ENCODE data around the gene JAG2.

The JAG2 gene

DNA sequence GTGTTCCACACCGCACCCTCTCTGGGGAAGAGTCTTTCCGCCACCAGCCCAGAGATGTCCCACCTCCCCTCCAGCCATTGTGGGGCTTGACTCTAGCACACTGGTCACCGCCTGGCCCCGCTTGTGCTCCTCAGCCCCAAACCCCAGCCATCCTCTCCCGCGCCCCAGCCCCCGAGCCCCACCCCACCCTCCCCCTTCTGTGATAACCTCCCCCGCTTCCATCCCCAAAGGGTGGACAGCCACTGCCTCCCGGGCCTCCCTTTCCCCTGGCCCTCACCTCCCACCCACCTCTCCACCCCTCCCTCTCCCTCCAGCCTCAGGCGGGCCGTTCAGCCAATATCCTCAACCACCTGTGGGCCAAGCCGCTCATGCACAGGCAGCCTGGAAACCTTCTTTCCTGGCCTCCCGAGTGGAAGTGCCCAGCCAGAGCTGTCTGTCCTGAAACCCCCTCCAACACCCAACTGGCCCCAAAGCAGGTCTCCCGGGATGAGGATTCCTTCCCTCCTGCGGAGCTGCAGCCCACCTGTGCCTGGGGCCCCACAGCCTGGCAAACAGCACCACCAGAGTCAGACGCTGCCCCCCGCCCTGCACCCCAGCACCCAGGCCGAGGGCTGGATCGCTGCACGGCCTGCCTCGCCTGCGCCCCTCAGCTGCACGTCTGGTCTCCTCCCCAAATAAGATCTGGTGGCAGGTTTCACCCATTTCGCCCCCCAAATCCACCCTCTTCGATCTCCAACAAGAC lies 39.6 kb upstream of the JAG2 start:
- H3K36me3 Mint-ChIP-seq (ENCODE audit: low read depth): peaks cover 47% of the 10 kb centered on the region
- H3K27ac Mint-ChIP-seq: no peak overlapping the region
- H3K27me3 Mint-ChIP-seq: peaks cover 34% of the 10 kb centered on the region
- H3K4me1 Mint-ChIP-seq (ENCODE audit: low read depth): peaks cover 13% of the 10 kb centered on the region
- H3K4me3 Mint-ChIP-seq: no peak overlapping the region
- no peaks in the 10 kb centered on the region for H3K9me3 Mint-ChIP-seq
- intact Hi-C loops (cut with micrococcal nuclease): no loop called here

DNA sequence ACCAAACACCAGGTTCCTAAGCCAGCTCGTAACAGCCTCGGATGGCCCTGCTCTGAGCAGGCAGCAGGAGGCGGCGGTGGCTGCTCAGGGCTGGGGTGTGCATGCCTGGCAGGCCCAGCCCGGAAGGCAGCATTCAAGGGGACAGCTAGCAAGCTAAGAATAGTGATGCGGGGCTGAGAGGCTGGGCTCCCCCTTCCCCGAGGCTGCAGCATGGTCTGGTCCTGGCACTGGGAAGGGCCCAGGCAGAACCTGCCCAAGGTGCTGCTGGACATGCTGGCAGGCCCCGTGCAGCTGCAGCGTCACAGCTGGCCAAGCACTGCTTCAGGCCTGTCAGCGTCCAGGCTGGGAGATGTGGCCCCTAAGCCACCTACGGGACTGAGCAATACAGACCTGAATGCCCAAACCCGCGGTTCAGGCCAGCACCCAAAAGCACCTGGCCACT lies 38.9 kb upstream of the JAG2 start:
- Mint-ChIP-seq H3K27ac (no peak overlapping the region), H3K9me3 (no peaks in the 10 kb centered on the region), H3K4me3 (no peak overlapping the region), H3K36me3 (ENCODE audit: low read depth) (peaks cover 40% of the 10 kb centered on the region), H3K4me1 (ENCODE audit: low read depth) (peaks cover 20% of the 10 kb centered on the region), H3K27me3 (peaks cover 37% of the 10 kb centered on the region)
- intact Hi-C loops (cut with micrococcal nuclease): no loop called here

DNA sequence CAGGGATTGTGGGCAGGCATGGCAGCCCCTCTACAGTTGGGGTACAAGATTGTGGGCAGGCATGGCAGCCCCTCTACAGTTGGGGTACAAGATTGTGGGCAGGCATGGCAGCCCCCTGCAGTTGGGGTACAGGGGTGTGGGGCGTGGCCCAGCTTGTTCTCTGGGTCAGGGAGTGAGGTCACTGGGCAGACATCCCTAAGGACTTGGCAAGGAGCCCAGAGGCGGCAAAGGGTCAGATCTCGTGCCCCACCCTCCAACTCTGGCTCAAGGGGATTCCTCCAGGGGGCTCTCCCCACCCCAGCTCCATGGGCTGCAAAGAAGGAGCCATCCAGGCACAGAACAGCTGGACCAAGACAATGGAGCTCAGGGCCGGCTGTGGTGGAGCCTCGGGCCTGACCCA lies 38.3 kb upstream of the JAG2 start:
- H3K36me3 Mint-ChIP-seq (ENCODE audit: low read depth): peaks cover 34% of the 10 kb centered on the region
- intact Hi-C loops (cut with micrococcal nuclease): no loop called here
- no peaks in the 10 kb centered on the region for H3K9me3 Mint-ChIP-seq
- H3K27ac Mint-ChIP-seq: no peak overlapping the region
- peaks cover 26% of the 10 kb centered on the region for H3K4me1 Mint-ChIP-seq (ENCODE audit: low read depth)
- peaks cover 41% of the 10 kb centered on the region for H3K27me3 Mint-ChIP-seq
- no peak overlapping the region for H3K4me3 Mint-ChIP-seq

DNA sequence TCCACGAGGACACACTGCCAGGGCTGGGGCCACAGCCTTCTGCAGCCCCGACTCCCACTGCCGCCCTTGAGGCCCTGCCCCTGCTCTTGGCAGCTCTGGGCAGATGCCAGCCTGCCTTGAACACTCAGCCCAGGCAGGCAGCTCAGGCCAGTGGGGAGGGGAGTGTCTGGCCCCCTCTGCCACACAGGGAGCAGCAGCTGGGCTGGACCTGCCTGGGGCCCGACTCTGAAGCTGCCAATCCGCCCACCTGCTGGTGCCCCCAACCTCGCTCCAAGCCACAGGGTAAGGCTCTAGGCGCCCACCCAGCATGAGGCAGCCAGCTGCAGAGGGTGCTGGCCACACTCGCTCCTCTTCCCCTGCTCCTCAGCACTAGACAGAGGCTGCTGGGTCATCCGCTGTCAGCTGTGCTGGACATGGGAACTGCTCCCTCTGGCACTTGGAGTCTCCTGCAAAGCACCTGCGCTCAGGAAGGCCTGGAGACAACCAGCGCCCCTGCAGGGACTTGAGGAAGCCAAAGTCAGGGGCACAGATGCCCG lies 37.2 kb upstream of the JAG2 start:
- Mint-ChIP-seq H3K4me3 (no peak overlapping the region), H3K36me3 (ENCODE audit: low read depth) (peaks cover 23% of the 10 kb centered on the region), H3K4me1 (ENCODE audit: low read depth) (peaks cover 35% of the 10 kb centered on the region), H3K27me3 (peaks cover 50% of the 10 kb centered on the region), H3K27ac (no peak overlapping the region), H3K9me3 (no peaks in the 10 kb centered on the region)
- intact Hi-C loops (cut with micrococcal nuclease): no loop called here

DNA sequence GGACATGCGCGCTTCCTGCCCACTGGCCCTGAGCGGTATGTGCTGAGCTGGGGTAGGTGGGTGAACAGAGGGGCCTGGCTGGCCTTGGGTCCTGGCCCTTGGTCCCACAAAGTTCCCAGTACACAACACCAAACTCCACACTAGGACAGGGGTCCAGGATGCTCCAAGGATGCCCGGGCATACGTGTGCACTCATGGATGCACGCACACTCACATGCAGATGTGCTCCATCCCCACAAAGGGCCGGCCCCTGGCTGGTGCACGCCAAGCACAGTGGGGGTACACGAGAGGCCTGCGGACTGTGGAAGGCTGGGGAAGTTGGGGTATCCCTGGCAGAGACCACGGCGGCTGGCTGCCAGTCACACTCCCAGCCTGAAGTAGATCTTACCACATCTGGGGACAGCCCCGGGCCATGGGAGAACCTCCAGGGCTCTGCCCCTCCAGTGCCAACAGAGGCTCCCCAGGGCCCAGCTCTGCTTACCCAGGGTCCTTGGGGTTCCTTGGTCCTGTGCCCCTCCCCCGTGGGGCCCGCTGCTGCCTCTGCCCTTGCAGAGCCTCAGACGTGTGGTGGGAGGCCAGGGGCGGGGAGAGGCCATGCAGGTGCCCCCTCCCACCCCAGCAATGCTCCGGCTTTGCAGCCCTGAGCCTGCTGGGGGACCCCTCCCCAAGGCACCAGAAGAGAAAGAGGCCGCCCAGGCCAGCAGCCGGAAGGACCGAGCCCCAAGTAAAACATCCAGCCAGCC lies 36.5 kb upstream of the JAG2 start:
- Mint-ChIP-seq H3K9me3 (no peaks in the 10 kb centered on the region), H3K4me1 (ENCODE audit: low read depth) (peaks cover 42% of the 10 kb centered on the region), H3K4me3 (no peak overlapping the region), H3K36me3 (ENCODE audit: low read depth) (peaks cover 16% of the 10 kb centered on the region), H3K27ac (no peak overlapping the region), H3K27me3 (peaks cover 56% of the 10 kb centered on the region)
- intact Hi-C loops (cut with micrococcal nuclease): no loop called here

DNA sequence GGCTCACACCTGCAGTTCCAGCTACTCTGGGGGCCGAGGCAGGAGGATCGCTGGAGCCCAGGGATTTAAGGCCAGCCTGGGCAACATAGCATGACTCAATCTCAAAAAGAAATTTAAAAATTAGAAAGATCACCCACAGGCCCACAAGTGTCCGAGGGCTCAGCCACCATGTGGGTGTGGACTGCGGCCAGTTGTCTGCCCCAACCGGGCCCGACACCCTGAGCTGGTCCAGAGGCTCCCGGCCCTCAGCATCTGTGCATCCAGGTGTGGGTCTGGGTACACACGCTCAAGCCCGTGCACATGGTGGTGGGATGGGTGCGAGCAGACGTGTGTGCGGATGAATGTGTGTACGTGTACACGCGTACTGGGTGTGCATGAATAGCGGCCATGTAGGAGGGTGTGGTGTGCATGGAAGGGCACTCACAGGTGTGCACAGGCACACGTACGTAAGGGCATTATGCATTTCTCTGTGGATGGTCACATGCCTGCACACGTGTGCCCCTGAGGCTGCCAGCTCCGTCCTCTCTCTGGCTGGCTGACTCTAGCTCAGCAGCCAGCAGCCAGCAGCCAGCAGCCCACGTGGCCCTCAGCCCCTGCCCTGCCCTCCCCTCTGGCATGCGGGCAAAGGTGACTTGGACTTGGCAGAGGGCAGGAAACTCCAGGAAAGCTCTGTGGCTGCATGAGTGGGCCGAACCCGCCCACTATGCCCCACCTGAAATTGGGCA lies 35.8 kb upstream of the JAG2 start:
- Mint-ChIP-seq H3K27ac (no peak overlapping the region), H3K36me3 (ENCODE audit: low read depth) (peaks cover 9% of the 10 kb centered on the region)

DNA sequence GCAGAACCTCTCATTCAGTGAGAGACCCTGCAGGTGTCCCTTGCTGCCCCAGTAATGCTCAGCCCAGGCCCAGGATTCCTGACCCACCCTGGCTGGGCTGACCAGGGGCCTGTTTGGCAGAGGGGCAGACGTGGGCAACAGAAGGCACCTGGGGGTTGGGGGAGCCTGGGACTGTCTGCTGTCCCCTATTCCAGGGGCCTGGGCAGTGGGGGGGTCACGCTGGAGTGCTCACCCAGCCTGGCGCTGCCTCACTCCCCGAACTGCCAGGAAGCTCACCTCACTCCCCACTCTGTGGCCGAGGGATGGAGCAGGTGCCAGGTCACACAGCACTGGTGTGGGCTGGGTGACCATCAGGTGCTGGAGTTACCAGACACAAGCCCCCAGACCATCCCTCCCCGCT lies 35.1 kb upstream of the JAG2 start:
- Mint-ChIP-seq H3K4me3 (no peak overlapping the region), H3K4me1 (ENCODE audit: low read depth) (peaks cover 53% of the 10 kb centered on the region), H3K27me3 (peaks cover 70% of the 10 kb centered on the region), H3K27ac (no peak overlapping the region), H3K9me3 (no peaks in the 10 kb centered on the region), H3K36me3 (ENCODE audit: low read depth) (peaks cover 2% of the 10 kb centered on the region)
- intact Hi-C loops (cut with micrococcal nuclease): loop anchor here (1.0 kb wide), 1 partner anchor 149 kb away; no protein-coding TSS in a partner anchor

More for the DNA sequence above, 35.8 kb upstream of the JAG2 start:
- no peaks in the 10 kb centered on the region for H3K9me3 Mint-ChIP-seq
- H3K27me3 Mint-ChIP-seq: peaks cover 64% of the 10 kb centered on the region
- H3K4me3 Mint-ChIP-seq: no peak overlapping the region
- intact Hi-C loops (cut with micrococcal nuclease): no loop called here
- peaks cover 46% of the 10 kb centered on the region for H3K4me1 Mint-ChIP-seq (ENCODE audit: low read depth)

DNA sequence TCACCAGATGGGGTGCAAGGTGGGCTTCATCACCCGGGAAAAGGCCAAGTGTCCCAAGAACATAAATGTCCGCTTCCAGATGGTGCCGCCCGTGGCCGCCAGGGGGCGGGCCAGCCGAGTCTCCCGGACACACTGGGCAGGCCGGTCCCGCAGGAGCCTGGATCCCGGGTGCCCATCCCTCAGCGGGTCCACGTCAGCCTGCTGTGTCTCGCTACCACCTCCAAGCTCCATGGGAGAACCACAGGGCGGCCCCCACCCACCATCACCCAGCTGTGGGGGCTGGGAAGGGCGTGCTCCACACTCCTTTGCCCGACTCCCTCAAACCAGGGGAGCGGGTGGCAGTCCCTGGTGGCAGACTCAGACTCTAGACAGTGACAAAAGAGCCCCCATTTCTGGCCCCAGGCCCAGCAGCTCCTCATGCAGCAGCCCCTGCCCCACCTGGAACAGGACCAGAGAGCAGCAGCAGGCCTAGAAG lies 34.5 kb upstream of the JAG2 start:
- H3K36me3 Mint-ChIP-seq (ENCODE audit: low read depth): no peaks in the 10 kb centered on the region
- no peaks in the 10 kb centered on the region for H3K9me3 Mint-ChIP-seq
- intact Hi-C loops (cut with micrococcal nuclease): loop anchor here (1.0 kb wide), 1 partner anchor 149 kb away; no protein-coding TSS in a partner anchor
- H3K4me1 Mint-ChIP-seq (ENCODE audit: low read depth): peaks cover 57% of the 10 kb centered on the region
- H3K4me3 Mint-ChIP-seq: no peak overlapping the region
- peaks cover 76% of the 10 kb centered on the region for H3K27me3 Mint-ChIP-seq
- no peak overlapping the region for H3K27ac Mint-ChIP-seq

DNA sequence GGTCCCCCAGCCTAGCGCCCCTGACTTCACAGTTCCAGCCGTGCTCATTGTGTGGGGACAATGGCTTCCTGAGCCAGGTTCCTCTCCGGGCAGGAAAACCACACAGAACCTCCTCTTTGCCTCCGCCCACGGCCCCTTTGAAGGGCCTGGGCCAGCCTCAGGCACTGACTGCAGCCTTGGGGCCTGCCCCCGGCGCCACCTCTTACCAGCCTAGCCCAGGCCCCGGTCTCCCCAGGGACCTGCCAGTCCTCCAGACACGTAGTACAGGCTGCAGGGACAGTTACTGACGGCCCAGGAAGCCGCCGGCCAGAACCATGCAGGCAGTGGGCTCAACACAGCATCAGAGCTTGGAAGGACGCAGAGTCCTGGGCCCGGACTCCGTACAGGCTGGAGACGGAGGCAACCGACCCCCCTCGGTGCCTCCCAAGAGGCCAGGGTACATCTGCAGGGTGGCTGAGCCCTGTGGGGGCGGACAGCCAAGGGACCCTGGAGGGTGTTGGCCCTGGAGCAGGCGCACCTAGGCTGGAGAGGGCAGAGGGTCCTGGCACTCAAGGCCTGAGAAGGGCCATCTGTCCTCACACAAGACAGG lies 33.4 kb upstream of the JAG2 start:
- peaks cover 86% of the 10 kb centered on the region for H3K27me3 Mint-ChIP-seq
- no peaks in the 10 kb centered on the region for H3K36me3 Mint-ChIP-seq (ENCODE audit: low read depth)
- peak overlapping the region; percentile 37 for H3K4me3 Mint-ChIP-seq
- intact Hi-C loops (cut with micrococcal nuclease): no loop called here
- peaks cover 64% of the 10 kb centered on the region for H3K4me1 Mint-ChIP-seq (ENCODE audit: low read depth)
- no peaks in the 10 kb centered on the region for H3K9me3 Mint-ChIP-seq
- peak overlapping the region; percentile 81 for H3K27ac Mint-ChIP-seq

DNA sequence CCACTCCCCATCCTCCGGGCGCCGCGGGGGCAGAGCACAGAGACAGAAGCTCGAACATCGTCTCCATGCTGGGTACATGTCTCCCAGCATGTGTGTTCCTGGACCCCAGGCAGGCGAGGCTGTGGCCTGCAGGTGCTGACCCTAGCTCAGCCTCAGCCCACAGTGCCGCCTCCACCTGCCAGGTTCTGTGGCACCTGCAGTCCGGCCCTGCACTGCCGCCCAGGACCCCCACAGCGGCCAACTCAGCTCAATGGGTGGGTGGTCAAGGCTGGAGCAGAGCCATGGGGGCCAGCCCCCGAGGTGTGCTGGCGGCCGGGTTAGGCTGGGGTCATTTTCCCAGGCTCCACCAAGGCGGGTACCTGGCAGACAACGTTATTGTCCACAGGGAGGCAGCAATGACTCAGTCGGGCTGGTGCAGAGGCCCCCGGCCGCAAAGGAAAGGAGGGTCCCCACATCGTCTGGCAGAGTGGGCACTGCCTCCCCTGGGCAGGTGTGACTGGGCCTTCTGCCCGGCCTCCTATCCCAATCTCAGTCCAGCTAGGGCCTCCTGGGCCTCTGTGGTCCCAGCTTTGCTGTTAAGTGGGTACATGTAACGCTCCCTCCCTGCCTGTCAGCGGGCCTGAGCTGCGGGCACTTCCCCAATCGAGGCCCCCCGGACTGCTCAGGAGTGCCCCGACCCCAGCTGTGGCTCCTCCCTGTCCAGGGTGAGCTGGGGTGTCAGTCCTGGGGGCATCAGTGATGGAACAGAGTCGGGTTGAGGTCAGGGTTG lies 32.8 kb upstream of the JAG2 start:
- peak overlapping the region; percentile 81 for H3K27ac Mint-ChIP-seq
- peaks cover 86% of the 10 kb centered on the region for H3K27me3 Mint-ChIP-seq
- no peaks in the 10 kb centered on the region for H3K36me3 Mint-ChIP-seq (ENCODE audit: low read depth)
- peaks cover 68% of the 10 kb centered on the region for H3K4me1 Mint-ChIP-seq (ENCODE audit: low read depth)
- H3K4me3 Mint-ChIP-seq: peak overlapping the region; percentile 37
- H3K9me3 Mint-ChIP-seq: no peaks in the 10 kb centered on the region
- intact Hi-C loops (cut with micrococcal nuclease): no loop called here

DNA sequence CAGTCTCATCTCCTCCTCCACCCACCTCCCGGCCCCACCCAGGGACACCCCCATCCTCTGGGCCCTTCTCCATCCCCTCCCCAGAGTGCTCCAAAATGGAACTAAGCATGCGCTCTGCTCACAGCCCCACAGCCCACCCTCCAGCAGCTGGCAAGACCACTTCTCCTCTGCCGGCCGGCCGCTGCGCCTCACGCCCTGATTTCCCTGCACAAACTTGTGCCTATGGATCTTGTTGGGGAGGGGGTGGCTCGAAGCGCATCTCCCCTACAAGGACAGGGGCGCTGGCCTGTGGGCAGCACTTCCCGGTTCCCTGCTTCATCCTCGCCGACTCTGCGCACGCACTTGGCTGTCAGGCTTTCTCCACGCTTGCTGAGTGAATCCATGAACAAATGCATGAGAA lies 32.1 kb upstream of the JAG2 start:
- H3K4me1 Mint-ChIP-seq (ENCODE audit: low read depth): peaks cover 75% of the 10 kb centered on the region
- H3K27me3 Mint-ChIP-seq: peaks cover 88% of the 10 kb centered on the region
- intact Hi-C loops (cut with micrococcal nuclease): no loop called here
- no peak overlapping the region for H3K4me3 Mint-ChIP-seq
- H3K36me3 Mint-ChIP-seq (ENCODE audit: low read depth): no peaks in the 10 kb centered on the region
- no peaks in the 10 kb centered on the region for H3K9me3 Mint-ChIP-seq
- H3K27ac Mint-ChIP-seq: no peak overlapping the region

DNA sequence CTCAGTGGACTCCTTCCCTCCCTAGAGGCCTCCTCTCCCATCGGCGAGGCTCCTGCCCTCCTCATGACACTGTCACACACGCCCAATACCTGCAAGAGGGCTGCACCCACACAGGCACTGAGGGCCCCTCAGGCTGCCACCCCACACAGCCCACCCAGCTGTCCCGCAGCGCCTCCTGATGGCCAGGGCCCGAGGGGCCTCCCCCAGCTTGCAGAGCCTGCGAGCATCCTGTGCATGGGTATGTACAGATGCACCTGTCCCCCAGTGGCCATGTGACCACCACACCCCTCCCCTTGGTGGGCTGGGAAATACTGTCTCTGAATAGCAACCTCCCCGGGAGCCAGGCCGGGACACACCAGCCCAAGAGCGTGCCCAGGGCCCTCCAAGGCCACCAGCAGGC lies 31.5 kb upstream of the JAG2 start:
- Mint-ChIP-seq H3K36me3 (ENCODE audit: low read depth) (no peaks in the 10 kb centered on the region), H3K27me3 (peaks cover 88% of the 10 kb centered on the region), H3K9me3 (no peaks in the 10 kb centered on the region), H3K4me1 (ENCODE audit: low read depth) (peaks cover 78% of the 10 kb centered on the region), H3K27ac (no peak overlapping the region), H3K4me3 (no peak overlapping the region)
- intact Hi-C loops (cut with micrococcal nuclease): no loop called here

DNA sequence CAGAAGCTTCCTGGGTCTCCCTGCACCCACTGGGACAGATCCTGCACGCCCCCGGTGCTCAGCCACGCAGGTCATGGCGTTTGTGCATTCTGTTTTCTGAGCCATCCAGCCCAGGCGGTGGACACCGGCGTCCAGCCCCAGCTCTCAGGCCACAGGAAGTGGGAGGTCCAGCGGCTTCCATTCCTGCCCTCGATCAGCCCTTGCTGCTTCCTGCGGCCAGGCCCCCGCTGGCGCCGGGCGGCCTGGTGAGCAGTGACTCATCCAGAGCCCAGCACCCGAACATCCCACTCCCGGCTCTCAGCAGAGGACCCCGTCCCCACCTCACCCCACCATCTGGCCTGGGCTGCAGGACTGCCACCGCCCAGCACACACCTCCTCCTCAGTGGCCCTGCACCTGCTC lies 30.5 kb upstream of the JAG2 start:
- Mint-ChIP-seq H3K36me3 (ENCODE audit: low read depth) (no peaks in the 10 kb centered on the region), H3K27me3 (peaks cover 88% of the 10 kb centered on the region), H3K27ac (peak overlapping the region; percentile 14), H3K4me1 (ENCODE audit: low read depth) (peaks cover 75% of the 10 kb centered on the region), H3K9me3 (no peaks in the 10 kb centered on the region), H3K4me3 (no peak overlapping the region)
- intact Hi-C loops (cut with micrococcal nuclease): no loop called here

All from dendritic cell treated with granulocyte-macrophage colony-stimulating factor and Interleukin-4, amounts not matched to agents 40 ng/mL and 50 ng/mL, for 4 days (primary cell).